IPS-18c (cell line): ENCODE results near the gene GLI2.

Source experiments
- H3K4me3 ChIP-seq: 2 replicates; pipeline ENCODE4 v1.7.0; 2013; ENCODE audit warnings: low read depth, mild to moderate bottlenecking, low read length, moderate library complexity; ENCODE audit not compliant: insufficient read depth
- H3K9me3 ChIP-seq: one replicate; pipeline ENCODE4 v1.6.1; 2013; ENCODE audit warnings: mild to moderate bottlenecking, low read length, moderate library complexity; ENCODE audit not compliant: control insufficient read depth, insufficient read depth

The GLI2 gene

DNA sequence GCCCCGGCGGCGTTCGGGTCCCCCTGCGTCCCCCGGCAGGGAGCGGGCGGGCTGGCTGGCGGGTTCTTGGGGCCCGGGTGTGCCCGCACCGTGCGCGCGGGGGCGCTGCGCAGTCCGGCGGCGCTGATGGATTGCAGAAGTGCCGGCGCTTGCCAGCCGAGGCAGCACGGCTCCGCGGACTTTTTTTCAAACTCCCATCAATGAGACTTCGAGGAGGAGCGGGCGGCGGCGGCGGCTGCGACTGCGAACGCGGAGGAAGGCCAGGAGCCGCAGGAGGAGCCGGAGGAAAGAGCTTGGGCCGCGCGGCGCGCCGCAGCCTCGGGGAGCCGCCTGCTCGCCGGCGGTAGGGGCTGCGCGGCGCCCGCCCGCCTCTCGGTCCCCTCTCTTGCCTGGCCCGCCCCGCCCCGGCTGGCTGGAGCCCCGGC, at the start of gene GLI2:
GLI2 (plus strand) TSS at position 123 of the 425 bp plus-strand sequence. CDS start 61,453 bp downstream, outside the sequence.
- Histone ChIP-seq H3K4me3 (peak within 1 kb of the TSS; percentile 95), H3K9me3 (no peaks in the 10 kb centered on the region)

GRCh38 chr2:120685974-120686297, 49.7 kb upstream of the GLI2 start:
- no peaks in the 10 kb centered on the region for H3K9me3 ChIP-seq
- no peak overlapping the region for H3K4me3 ChIP-seq

GRCh38 chr2:120686511-120687168, 49.0 kb upstream of the GLI2 start:
- no peaks in the 10 kb centered on the region for H3K9me3 ChIP-seq
- H3K4me3 ChIP-seq, result no peak overlapping the region

GRCh38 chr2:120687210-120687609, 48.5 kb upstream of the GLI2 start:
- H3K9me3 ChIP-seq, result no peaks in the 10 kb centered on the region
- H3K4me3 ChIP-seq, result no peak overlapping the region

GRCh38 chr2:120690521-120690920, 45.1 kb upstream of the GLI2 start:
- Histone ChIP-seq H3K4me3 (no peak overlapping the region), H3K9me3 (no peaks in the 10 kb centered on the region)

DNA sequence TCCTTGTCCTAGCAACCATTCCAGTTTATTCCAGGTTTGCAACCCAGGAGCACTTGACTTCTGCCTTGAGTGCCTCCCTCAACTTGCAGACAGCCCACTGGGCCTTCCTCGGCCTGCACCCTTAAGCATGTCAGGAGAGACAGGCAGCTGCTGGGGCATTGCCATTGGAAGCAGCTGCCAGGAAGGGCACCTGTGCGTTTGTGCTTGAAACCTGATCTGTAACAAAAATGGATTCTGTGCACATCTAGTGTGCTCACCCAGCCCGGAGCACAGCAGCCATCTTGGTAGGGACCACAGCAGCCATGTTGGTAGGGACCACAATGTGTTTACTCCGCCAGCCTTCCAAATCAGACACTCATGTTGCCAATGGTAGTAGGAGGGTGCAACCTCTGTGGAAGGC, 44.3 kb upstream of the GLI2 start:
- Histone ChIP-seq H3K4me3 (no peak overlapping the region), H3K9me3 (no peaks in the 10 kb centered on the region)

DNA sequence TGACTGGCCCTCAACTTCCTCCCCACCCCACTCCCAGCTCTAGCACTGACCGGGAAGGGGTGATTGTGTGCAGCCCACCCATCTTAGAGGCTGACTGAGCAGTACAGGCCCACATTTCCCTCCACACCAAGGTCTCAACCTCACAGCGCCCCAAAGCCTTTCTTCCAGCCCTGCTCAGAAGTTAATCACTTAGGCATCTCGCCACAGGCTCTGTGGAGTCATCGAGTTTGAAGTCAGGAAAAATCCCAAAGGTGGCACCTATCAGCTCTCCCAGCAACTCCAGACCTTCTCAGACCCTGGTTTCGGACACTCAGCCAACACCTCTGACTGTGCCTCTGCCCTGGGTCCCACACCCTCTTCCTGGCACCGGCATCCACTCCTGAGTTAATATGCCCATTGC, 43.0 kb upstream of the GLI2 start:
- Histone ChIP-seq H3K4me3 (no peak overlapping the region), H3K9me3 (no peaks in the 10 kb centered on the region)

DNA sequence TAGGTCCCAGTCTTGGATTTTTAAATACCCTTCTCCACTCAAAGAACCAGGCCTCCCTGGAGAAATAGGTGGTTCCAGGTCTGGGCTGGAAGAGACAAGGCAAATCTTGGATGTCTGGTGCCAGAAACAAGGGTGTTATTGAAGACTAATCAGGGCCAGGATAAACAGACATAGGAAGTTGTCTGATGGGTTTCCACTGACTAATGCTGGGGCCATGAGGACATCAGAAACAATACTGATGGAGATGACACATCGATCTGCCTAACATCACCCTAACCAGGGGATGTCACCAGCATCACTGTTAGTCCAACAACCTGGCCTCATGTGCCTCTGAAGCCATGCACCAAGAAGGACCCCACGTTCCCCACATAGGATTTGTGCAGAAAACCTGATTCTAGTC, 42.5 kb upstream of the GLI2 start:
- no peak overlapping the region for H3K4me3 ChIP-seq
- no peaks in the 10 kb centered on the region for H3K9me3 ChIP-seq

DNA sequence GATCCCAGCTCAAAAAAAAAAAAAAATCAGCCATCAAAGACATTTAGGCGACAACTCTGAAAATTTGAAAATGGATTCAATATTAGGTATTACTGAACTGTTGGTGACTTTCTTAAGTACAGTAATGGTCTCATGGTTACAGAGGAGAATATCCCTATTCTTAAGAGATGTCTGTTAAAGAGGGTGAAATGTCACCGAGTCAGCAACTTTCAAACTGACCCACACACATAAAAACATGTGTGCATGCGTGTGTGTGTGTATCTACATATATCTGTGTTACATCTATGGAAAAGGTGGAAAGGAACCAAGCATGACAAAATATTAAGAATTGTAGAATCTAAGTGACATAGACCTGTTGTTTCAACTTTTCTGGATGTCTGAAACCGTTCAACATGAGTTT, 41.6 kb upstream of the GLI2 start:
- no peak overlapping the region for H3K4me3 ChIP-seq
- H3K9me3 ChIP-seq, result no peaks in the 10 kb centered on the region

DNA sequence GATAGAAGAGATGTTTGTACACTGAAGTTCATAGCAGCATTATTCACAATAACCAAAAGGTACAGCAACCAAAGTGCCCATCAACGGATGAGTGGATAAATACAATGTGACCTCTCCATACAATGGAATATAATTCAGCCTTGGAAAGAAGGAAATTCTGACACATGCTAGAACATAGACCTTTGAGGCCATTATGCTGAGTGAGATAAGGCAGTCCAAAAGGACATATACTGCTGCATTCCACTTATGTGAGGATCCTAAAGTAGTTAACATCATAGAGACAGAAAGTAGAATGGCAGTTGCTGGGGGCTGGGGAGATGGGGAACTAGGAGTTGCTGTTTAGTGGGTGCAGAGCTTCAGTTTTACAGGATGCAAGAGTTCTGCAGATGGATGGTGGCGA, 38.2 kb upstream of the GLI2 start:
- Histone ChIP-seq H3K4me3 (no peak overlapping the region), H3K9me3 (no peaks in the 10 kb centered on the region)

DNA sequence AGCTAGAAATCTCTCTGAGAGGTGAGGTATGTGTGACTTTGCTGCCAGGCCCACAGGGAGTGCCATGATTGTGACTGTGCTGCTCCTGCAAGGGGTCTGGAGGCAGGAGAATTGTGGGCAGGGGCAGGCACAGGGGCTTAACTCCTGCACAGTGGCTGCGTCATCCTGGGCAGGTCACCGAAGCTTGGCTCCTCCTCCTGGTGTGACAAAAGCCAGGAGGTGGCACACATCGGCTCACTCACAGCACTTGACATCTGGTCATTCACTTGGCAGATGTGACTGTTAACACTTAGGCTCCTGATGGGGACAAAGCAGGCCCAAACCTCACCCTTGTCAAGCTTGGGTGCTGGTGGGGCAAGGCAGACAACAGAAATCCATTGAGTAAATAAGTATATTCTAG, 36.4 kb upstream of the GLI2 start:
- Histone ChIP-seq H3K4me3 (no peak overlapping the region), H3K9me3 (no peaks in the 10 kb centered on the region)

DNA sequence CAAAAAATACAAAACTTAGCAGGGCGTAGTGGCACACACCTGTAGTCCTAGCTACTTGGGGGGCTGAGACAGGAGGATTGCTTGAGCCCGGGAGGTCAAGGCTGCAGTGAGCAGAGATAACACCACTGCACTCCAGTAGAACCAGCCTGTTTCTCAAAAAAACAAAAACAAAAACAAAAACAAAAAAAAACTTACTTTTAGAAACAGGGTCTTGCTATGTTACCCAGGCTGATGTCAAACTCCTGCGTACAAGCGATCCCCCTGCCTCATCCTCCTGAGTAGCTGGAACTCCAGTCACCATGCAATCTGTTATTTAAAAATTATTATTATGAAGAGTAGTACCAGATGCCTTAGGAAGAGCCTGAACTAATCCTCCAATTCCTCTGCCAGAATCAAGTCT, 35.0 kb upstream of the GLI2 start:
- Histone ChIP-seq H3K4me3 (no peak overlapping the region), H3K9me3 (peaks cover 2% of the 10 kb centered on the region)

DNA sequence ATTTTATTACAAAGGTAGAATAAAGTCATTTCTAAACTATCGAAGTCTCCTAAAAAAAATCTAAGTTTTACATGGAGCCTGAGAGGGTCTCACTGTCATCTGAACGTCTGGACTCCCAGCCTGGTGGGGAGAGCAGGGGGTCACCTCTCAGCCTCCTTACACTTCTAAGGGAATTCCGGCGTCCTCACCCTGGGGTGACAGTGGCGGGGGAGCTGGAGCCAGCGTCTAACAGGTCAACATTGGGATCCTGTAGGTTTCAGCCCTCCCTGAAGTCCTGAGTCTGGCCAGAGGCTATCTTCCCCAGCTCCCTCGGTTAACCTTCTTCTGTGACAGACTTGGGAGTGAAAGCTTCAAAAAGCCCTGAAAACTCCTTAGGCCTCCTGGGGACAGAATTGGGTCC, 34.6 kb upstream of the GLI2 start:
- Histone ChIP-seq H3K4me3 (no peak overlapping the region), H3K9me3 (peaks cover 2% of the 10 kb centered on the region)

DNA sequence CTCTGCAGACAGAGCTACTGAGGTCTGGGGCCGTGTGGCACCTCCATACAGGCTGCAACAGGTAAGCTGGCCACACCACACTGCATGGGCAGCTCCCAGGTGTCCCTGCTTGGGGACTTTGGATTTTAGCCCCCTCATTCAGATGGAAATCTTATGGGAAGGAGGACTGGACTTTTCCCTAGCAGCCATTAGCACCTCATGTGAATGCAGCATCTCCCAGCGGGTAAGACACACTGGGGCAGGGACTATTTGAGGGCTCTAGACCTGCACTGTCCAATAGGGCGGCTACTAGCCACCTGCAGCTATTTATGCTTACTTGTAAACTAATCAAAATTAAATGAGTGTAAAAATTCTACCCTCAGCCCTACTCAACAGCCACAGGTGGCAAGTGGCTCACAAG, 34.2 kb upstream of the GLI2 start:
- Histone ChIP-seq H3K4me3 (no peak overlapping the region), H3K9me3 (peaks cover 2% of the 10 kb centered on the region)

GRCh38 chr2:120702061-120702460, 33.6 kb upstream of the GLI2 start:
- Histone ChIP-seq H3K4me3 (no peak overlapping the region), H3K9me3 (peaks cover 2% of the 10 kb centered on the region)

- no peak overlapping the region for H3K4me3 ChIP-seq
- H3K9me3 ChIP-seq, result peaks cover 2% of the 10 kb centered on the region
Observed at GRCh38 chr2:120702801-120703200, 32.9 kb upstream of the GLI2 start.

DNA sequence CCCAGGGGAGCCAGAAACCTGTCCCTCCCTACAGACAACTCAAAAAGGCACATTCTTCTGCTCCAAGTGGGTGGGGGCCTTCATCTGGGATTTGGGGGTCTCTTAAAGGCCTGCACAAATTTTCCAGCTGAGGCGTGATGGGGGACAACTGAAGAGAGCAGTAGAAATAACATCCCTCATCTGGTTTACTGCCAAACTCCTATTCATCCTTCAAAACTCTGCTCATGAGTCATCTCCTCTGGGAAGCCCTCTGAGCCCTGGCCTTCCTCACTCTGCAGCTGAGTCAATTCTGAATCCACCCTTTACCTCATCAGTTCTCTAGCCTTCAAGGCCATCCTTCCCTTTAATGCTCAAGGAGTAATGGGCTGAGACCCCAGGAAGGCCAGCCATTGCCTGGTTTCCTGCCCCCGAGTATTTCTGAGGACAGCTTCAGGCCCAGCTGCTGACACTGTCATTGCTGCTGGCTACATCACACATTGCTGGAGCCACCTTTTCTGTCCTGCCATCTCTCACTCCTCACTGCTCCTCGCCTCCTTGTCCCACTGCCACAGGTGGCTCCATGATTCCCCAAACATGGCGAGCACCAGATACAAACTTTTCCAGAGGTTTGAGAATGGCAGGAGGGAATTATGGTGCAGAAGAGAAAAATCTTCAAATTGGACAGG, 32.2 kb upstream of the GLI2 start:
- peaks cover 2% of the 10 kb centered on the region for H3K9me3 ChIP-seq
- H3K4me3 ChIP-seq, result no peak overlapping the region

DNA sequence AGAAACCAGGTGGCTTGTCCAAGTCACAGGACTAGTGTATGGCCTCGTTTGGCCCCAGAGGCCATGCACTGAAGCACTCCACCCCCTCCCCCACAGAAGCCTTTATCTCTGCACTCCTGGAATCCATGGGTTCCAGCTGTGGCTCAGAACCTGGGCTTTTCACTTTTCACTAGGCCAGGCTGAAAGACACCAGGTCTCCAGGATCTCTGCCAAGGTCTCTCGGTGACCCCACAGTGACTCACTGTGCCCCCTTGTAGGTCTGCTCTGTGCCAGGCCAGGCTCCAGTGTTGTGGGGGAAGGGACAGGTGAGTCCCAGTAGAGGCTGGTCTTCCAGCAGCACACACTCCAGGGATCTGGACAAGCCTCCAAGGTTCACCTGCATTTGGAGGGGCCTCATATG, 31.0 kb upstream of the GLI2 start:
- H3K4me3 ChIP-seq, result no peak overlapping the region
- peaks cover 2% of the 10 kb centered on the region for H3K9me3 ChIP-seq

GRCh38 chr2:120707816-120708215, 27.9 kb upstream of the GLI2 start:
- H3K9me3 ChIP-seq, result peaks cover 2% of the 10 kb centered on the region
- no peak overlapping the region for H3K4me3 ChIP-seq
